Measurements from ENCODE around the gene SYF2. TPM values are rescaled to one million over a fixed set of nuclear protein-coding genes. Genes with fewer than 3 reads are reported as not detected.

The SYF2 gene
- polyA plus RNA-seq, 2 of the 4 experiments (the other 2 are of a cell fraction), result 38.6 to 39.7 TPM

GRCh38 chr1:25194054-25194453 lies 38.2 kb downstream of the SYF2 start:
- no peak overlapping the region for H3K27ac ChIP-seq

GRCh38 chr1:25193229-25193628 lies 39.1 kb downstream of the SYF2 start:
- Histone ChIP-seq H3K27ac (no peak overlapping the region), H3K4me1 (no peaks in the 10 kb centered on the region), H3K4me3 (no peak overlapping the region), H3K9me3 (no peaks in the 10 kb centered on the region), H3K4me2 (no peak overlapping the region)
- no peak for FAIRE-seq
- WGBS (ENCODE audit: missing lambda C conversion rate), result 47% methylated on average over 9 of the region's 9 CpGs
- no peak for TF ChIP-seq FOXS1 (CRISPR knock-in tag; IDR thresholded peaks at IDR 0.05)
- TF ChIP-seq TP53 (CRISPR knock-in tag; IDR thresholded peaks at IDR 0.05), result no peak
- no peak for TF ChIP-seq MYC (IDR thresholded peaks at IDR 0.05; ENCODE audit: borderline replicate concordance, low read length)
- TF ChIP-seq NPAS2 (CRISPR knock-in tag; IDR thresholded peaks at IDR 0.05; ENCODE audit: borderline replicate concordance), result no peak
- TF ChIP-seq ELK1 (IDR thresholded peaks at IDR 0.05; ENCODE audit: low read depth, low read length), result no peak
- TF ChIP-seq USF2 (IDR thresholded peaks at IDR 0.05), result no peak
- TF ChIP-seq HOXA7 (CRISPR knock-in tag; IDR thresholded peaks at IDR 0.05), result no peak
- TF ChIP-seq ZFP36 (IDR thresholded peaks at IDR 0.05; ENCODE audit: borderline replicate concordance, partially characterized antibody), result no peak
- no peak for TF ChIP-seq JUNB (IDR thresholded peaks at IDR 0.05)
- no peak for TF ChIP-seq MAFK (IDR thresholded peaks at IDR 0.05; ENCODE audit: partially characterized antibody)
- TF ChIP-seq MAX (IDR thresholded peaks at IDR 0.05), result no peak
- DNase-seq (ENCODE audit: low read depth in 1 of 2, low spot score in 1 of 2), result no peak
- POLR2A ChIA-PET, result no interaction called here
- no peak for ATAC-seq
- CTCF ChIA-PET, result interaction anchor here (1.2 to 1.6 kb wide), 2 partner anchors 12 to 92 kb away, joined by 3 to 5 read pairs; no protein-coding TSS in a partner anchor

More at GRCh38 chr1:25194054-25194453, 38.2 kb downstream of the SYF2 start:
- ATAC-seq, result no peak
- POLR2A ChIA-PET, result no interaction called here
- Histone ChIP-seq H3K4me2 (no peak overlapping the region), H3K4me3 (no peak overlapping the region), H3K4me1 (no peaks in the 10 kb centered on the region), H3K9me3 (no peaks in the 10 kb centered on the region)
- no peak for FAIRE-seq
- CTCF ChIA-PET, result interaction anchor here (1.6 to 3.1 kb wide), 2 partner anchors 11 to 93 kb away, joined by 5 to 19 read pairs; no protein-coding TSS in a partner anchor
- 81% methylated on average over 8 of the region's 8 CpGs for WGBS (ENCODE audit: missing lambda C conversion rate)
- DNase-seq (ENCODE audit: low read depth in 1 of 2, low spot score in 1 of 2), result no peak
- TF ChIP-seq BHLHE40 (IDR thresholded peaks at IDR 0.05; ENCODE audit: low read depth, low read length) (no peak), BCL3 (IDR thresholded peaks at IDR 0.05) (no peak), SREBF2 (IDR thresholded peaks at IDR 0.05) (no peak)

- no peaks in the 10 kb centered on the region for H3K9me3 ChIP-seq
- no peak overlapping the region for H3K4me3 ChIP-seq
- ATAC-seq (no peak), DNase-seq (ENCODE audit: low read depth in 1 of 2, low spot score in 1 of 2) (no peak), FAIRE-seq (no peak)
- CTCF ChIA-PET, result interaction anchor here (2.5 kb wide), 1 partner anchor 13 kb away, joined by 14 read pairs; no protein-coding TSS in a partner anchor
- no peaks in the 10 kb centered on the region for H3K4me1 ChIP-seq
- TF ChIP-seq EP300 (IDR thresholded peaks at IDR 0.05) (no peak), TP53 (CRISPR knock-in tag; IDR thresholded peaks at IDR 0.05) (no peak), BCL3 (IDR thresholded peaks at IDR 0.05) (no peak), SMC3 (IDR thresholded peaks at IDR 0.05) (no peak)
- 86% methylated on average over 5 of the region's 5 CpGs for WGBS (ENCODE audit: missing lambda C conversion rate)
- POLR2A ChIA-PET, result no interaction called here
- no peak overlapping the region for H3K27ac ChIP-seq
- no peak overlapping the region for H3K4me2 ChIP-seq
Observed at GRCh38 chr1:25192154-25192553, 40.1 kb downstream of the SYF2 start.

Data from A549 (cell line).